Body of pancreas (tissue), 4 donors: ENCODE measurements around the gene SCAF8.

Source experiments
- POLR2A ChIP-seq, 3 donors: fragments of 450-650 bp; IDR thresholded peaks; one replicate each; pipeline ENCODE4 v1.6.1; 2016; ENCODE audit warnings: antibody characterized with exemption in 3 of 3, mild to moderate bottlenecking in 2 of 3
- TF ChIP-seq, protein P1 (sequence below), 7 experiments: fragments of 450-650 bp in 4 of 7; fragments of 200-600 bp in 3 of 7; sonication (generic) in 3 of 7; IDR thresholded peaks; one replicate each; pipeline ENCODE4 v1.5.1; 2016 to 2019; ENCODE audit warnings: antibody characterized with exemption in 7 of 7

DNA sequence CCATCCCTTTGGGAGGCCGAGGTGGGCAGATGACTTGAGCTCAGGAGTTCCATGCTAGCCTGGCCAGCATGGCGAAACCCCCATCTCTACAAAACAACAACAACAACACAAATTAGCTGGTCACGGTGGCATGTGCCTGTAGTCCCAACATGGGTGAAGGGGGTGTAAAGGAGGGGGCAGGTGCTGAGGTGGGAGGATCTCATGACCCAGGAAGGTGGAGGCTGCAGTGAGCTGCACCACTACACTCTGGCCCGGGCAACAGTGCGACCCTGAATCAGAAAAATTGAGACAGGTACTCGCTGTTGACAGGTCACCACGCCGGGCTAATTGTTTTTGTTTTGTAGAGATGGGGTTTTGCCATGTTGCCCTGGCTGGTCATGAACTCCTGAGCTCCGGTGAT, 4.2 kb downstream of the SCAF8 start:
- TF ChIP-seq, protein P1, sequence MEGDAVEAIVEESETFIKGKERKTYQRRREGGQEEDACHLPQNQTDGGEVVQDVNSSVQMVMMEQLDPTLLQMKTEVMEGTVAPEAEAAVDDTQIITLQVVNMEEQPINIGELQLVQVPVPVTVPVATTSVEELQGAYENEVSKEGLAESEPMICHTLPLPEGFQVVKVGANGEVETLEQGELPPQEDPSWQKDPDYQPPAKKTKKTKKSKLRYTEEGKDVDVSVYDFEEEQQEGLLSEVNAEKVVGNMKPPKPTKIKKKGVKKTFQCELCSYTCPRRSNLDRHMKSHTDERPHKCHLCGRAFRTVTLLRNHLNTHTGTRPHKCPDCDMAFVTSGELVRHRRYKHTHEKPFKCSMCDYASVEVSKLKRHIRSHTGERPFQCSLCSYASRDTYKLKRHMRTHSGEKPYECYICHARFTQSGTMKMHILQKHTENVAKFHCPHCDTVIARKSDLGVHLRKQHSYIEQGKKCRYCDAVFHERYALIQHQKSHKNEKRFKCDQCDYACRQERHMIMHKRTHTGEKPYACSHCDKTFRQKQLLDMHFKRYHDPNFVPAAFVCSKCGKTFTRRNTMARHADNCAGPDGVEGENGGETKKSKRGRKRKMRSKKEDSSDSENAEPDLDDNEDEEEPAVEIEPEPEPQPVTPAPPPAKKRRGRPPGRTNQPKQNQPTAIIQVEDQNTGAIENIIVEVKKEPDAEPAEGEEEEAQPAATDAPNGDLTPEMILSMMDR (IDR thresholded peaks at IDR 0.05) = no peak
- TF ChIP-seq POLR2A (IDR thresholded peaks at IDR 0.05) = no peak
